GM12878 (cell line): ENCODE results near the gene IL1RAPL1. TPM values are rescaled to one million over a fixed set of nuclear protein-coding genes. Genes with fewer than 3 reads are reported as not detected.

Experiments
- ATAC-seq: fragments of 200-7000 bp; cut with Tn5 transposase; 3 replicates; pipeline ENCODE4 v1.9.1; 2020; ENCODE audit warnings: mild to moderate bottlenecking, moderate library complexity
- BruUV-seq: library from RNA; stranded (reverse); fragments of 400-500 nt; replicated peaks from 2 replicates; lab custom pipeline; 2021; lab: Mats Ljungman, UMichigan
- CTCF ChIA-PET: fragments of 300-600 bp; sonication (Branson Sonifier 250); formaldehyde crosslinking; extraction: SDS; loops from one replicate; lab custom pipeline; 2021; ENCODE audit warnings: inconsistent platforms; lab: Yijun Ruan, JAX
- POLR2A ChIA-PET: fragments of 350-600 bp; formaldehyde crosslinking; extraction: SDS; loops from one replicate; lab custom pipeline; 2021; ENCODE audit warnings: inconsistent platforms; lab: Charles Lee
- RAD21 ChIA-PET: fragments of 300-600 bp; sonication (Branson Sonifier 250); formaldehyde crosslinking; loops from one replicate; lab custom pipeline; 2023; ENCODE audit warnings: antibody characterized with exemption; ENCODE audit not compliant: unreplicated experiment; lab: Charles Lee
- SMC1A ChIA-PET: fragments of 300-600 bp; sonication (Branson Sonifier 250); formaldehyde crosslinking; loops from one replicate; lab custom pipeline; 2023; ENCODE audit not compliant: unreplicated experiment, uncharacterized antibody; lab: Charles Lee
- DNase-seq: peaks from one replicate; pipeline ENCODE4 v3.0.0-alpha.2; 2011; ENCODE audit warnings: low read depth, low spot score
- FAIRE-seq: peaks from 3 replicates; lab custom pipeline; 2011; peaks lifted over from hg19 to GRCh38; lab: Jason Lieb, UNC
- H2AFZ ChIP-seq: 2 replicates; pipeline ENCODE4 v1.6.0; 2011; ENCODE audit warnings: low read depth, low read length, control low read depth; ENCODE audit not compliant: control insufficient read depth
- H3K27ac ChIP-seq: 2 replicates; pipeline ENCODE4 v1.5.1; 2011; ENCODE audit warnings: control low read depth; ENCODE audit not compliant: control insufficient read depth, insufficient read depth
- H3K27me3 ChIP-seq, 2 experiments: replicated peaks in 1 of 2; 2 replicates each; pipeline versions ENCODE4 v1.6.0 to v1.6.1; 2011; ENCODE audit warnings: low read length in 1 of 2; ENCODE audit not compliant: control insufficient read depth in 2 of 2, insufficient read depth in 2 of 2
- H3K36me3 ChIP-seq, 2 experiments: 2 replicates each; pipeline ENCODE4 v1.5.1; 2011; ENCODE audit warnings: low read length in 1 of 2; ENCODE audit not compliant: control insufficient read depth in 2 of 2, insufficient read depth in 2 of 2
- H3K4me1 ChIP-seq: 2 replicates; pipeline ENCODE4 v1.6.1; 2011; ENCODE audit warnings: mild to moderate bottlenecking, low read length, moderate library complexity, mixed read lengths; ENCODE audit not compliant: control insufficient read depth, insufficient read depth
- H3K4me2 ChIP-seq: 2 replicates; pipeline ENCODE4 v1.6.0; 2011; ENCODE audit warnings: control low read depth; ENCODE audit not compliant: control insufficient read depth, insufficient read depth
- H3K4me3 ChIP-seq: fragments of 200-600 bp; sonication (generic); 2 replicates; pipeline ENCODE4 v1.5.1; 2016
- H3K79me2 ChIP-seq: 2 replicates; pipeline ENCODE4 v1.6.0; 2011; ENCODE audit warnings: low read length; ENCODE audit not compliant: control insufficient read depth, insufficient read depth
- H3K9ac ChIP-seq: 2 replicates; pipeline ENCODE4 v1.8.0; 2011; ENCODE audit warnings: low read length, control low read depth, mixed read lengths; ENCODE audit not compliant: control insufficient read depth, insufficient read depth
- H3K9me3 ChIP-seq: replicated peaks from 3 replicates; pipeline ENCODE4 v1.5.1; 2011; ENCODE audit warnings: mild to moderate bottlenecking, low read length; ENCODE audit not compliant: control insufficient read depth, insufficient read depth
- H4K20me1 ChIP-seq: 2 replicates; pipeline ENCODE4 v1.6.0; 2011; ENCODE audit not compliant: control insufficient read depth, insufficient read depth
- CBX5 ChIP-seq: sonication (generic); IDR thresholded peaks from 2 replicates; pipeline ENCODE4 v1.6.1; 2016; ENCODE audit warnings: low read depth, moderate library complexity, mild to moderate bottlenecking, inconsistent platforms
- EED ChIP-seq: sonication (generic); IDR thresholded peaks from 2 replicates; pipeline ENCODE4 v1.6.1; 2016; ENCODE audit warnings: antibody characterized with exemption, low read depth
- ETV6 ChIP-seq, 2 experiments: fragments of 450-650 bp in 1 of 2; IDR thresholded peaks in 1 of 2; conservative IDR thresholded peaks in 1 of 2; 2 replicates each; pipeline ENCODE4 v1.6.1; 2014; ENCODE audit warnings: antibody characterized with exemption in 1 of 2, borderline replicate concordance in 1 of 2, low read depth in 1 of 2, mild to moderate bottlenecking in 1 of 2, moderate library complexity in 1 of 2
- KLF5 ChIP-seq: fragments of 450-650 bp; IDR thresholded peaks from 2 replicates; pipeline ENCODE4 v1.6.1; 2014; ENCODE audit warnings: mild to moderate bottlenecking; ENCODE audit not compliant: partially characterized antibody
- MTA2 ChIP-seq: fragments of 450-650 bp; IDR thresholded peaks from 2 replicates; pipeline ENCODE4 v1.6.1; 2016; ENCODE audit warnings: low read depth, mild to moderate bottlenecking, moderate library complexity
- NKRF ChIP-seq: fragments of 450-650 bp; conservative IDR thresholded peaks from 2 replicates; pipeline ENCODE4 v1.6.1; 2017; ENCODE audit warnings: mild to moderate bottlenecking, moderate library complexity
- SRF ChIP-seq, 2 experiments: IDR thresholded peaks; 2 replicates each; pipeline ENCODE4 v1.6.1; 2011; ENCODE audit warnings: low read depth in 2 of 2, low read length in 2 of 2, mild to moderate bottlenecking in 1 of 2, moderate library complexity in 1 of 2
- SUPT20H ChIP-seq: IDR thresholded peaks from 2 replicates; pipeline ENCODE4 v1.6.1; 2011; ENCODE audit warnings: low read depth, mild to moderate bottlenecking, low read length, moderate library complexity, borderline replicate concordance; ENCODE audit not compliant: control insufficient read depth
- SUZ12 ChIP-seq: fragments of 200-600 bp; sonication (generic); IDR thresholded peaks from one replicate; pipeline ENCODE4 v1.6.1; 2018; ENCODE audit warnings: antibody characterized with exemption, mild to moderate bottlenecking; ENCODE audit not compliant: unreplicated experiment
- ZBED1 ChIP-seq: IDR thresholded peaks from 2 replicates; pipeline ENCODE4 v1.6.1; 2016; ENCODE audit warnings: borderline replicate concordance
- ZBTB4 ChIP-seq: fragments of 450-650 bp; formaldehyde crosslinking; IDR thresholded peaks from 2 replicates; pipeline ENCODE4 v1.4.0; 2022; ENCODE audit warnings: mild to moderate bottlenecking, moderate library complexity
- ZNF217 ChIP-seq: fragments of 450-650 bp; IDR thresholded peaks from 2 replicates; pipeline ENCODE4 v1.6.1; 2017; ENCODE audit warnings: antibody characterized with exemption, mild to moderate bottlenecking
- WGBS: methylation state at CpG from one replicate; pipeline ENCODE4 v1.1.6; 2016; ENCODE audit warnings: low lambda C conversion rate; ENCODE audit not compliant: insufficient replicate concordance, insufficient coverage; ENCODE audit errors: missing lambda C conversion rate; 5-methylcytosine and 5-hydroxymethylcytosine counted together
- in situ Hi-C: fragments of 300-500 bp; cut with MboI; formaldehyde crosslinking; loops from 9 replicates; pipeline ENCODE4 v1.14.3; 2018; ENCODE audit warnings: mixed read lengths
- intact Hi-C: fragments of 100-400 bp; cut with micrococcal nuclease; formaldehyde crosslinking; loops from one replicate; pipeline ENCODE4 v1.14.2; 2022; ENCODE audit not compliant: unreplicated experiment
- polyA plus RNA-seq, 11 experiments: library from polyadenylated mRNA; depleted of rRNA in 4 of 11; unstranded in 6 of 11; stranded (reverse) in 5 of 11; fragments of >200 nt; fragmentation: Nextera tagmentation in 4 of 11; fragmentation: Illumina TruSeq in 1 of 11; extraction: Ambion mirVana in 4 of 11; extraction: Trizol in 1 of 11; gene quantifications; 1 replicate in 1 of 11; 2 replicates in 10 of 11; pipeline versions ENCODE4 v1.2.1 to v1.2.3, GENCODE V29; 2011 to 2016; ENCODE audit warnings: inconsistent platforms in 2 of 11, missing spikeins in 2 of 11, low read depth in 1 of 11
- total RNA-seq, 4 experiments: library from RNA; depleted of rRNA in 3 of 4; stranded (reverse); fragments of >200 nt in 3 of 4; fragmentation: Illumina TruSeq in 1 of 4; extraction: Trizol in 1 of 4; gene quantifications; 2 replicates each; pipeline versions ENCODE4 v1.2.1 to v1.2.3, GENCODE V29; 2013 to 2021
- TF ChIP-seq, protein P1 (sequence below), 3 experiments: IDR thresholded peaks in 2 of 3; conservative IDR thresholded peaks in 1 of 3; 2 replicates each; pipeline ENCODE4 v1.5.1; 2011; ENCODE audit warnings: low read depth in 3 of 3, low read length in 3 of 3, mild to moderate bottlenecking in 3 of 3, control low read depth in 2 of 3, moderate library complexity in 2 of 3, inconsistent platforms in 1 of 3, mixed read lengths in 1 of 3; ENCODE audit not compliant: control insufficient read depth in 2 of 3, insufficient read depth in 1 of 3; ENCODE audit errors: extremely low read depth in 1 of 3
- TF ChIP-seq, protein P2 (sequence below): fragments of 450-650 bp; IDR thresholded peaks from 2 replicates; pipeline ENCODE4 v1.6.1; 2016; ENCODE audit warnings: mild to moderate bottlenecking

Gene IL1RAPL1
- total and polyA plus RNA-seq, 10 of the 15 experiments (the other 5 are each of a cell fraction or from before 2014, with no cell fraction given) = not detected

- no TSS peak for BruUV-seq
- CTCF ChIA-PET = no interaction called here
- FAIRE-seq = no peak
These were observed 301.2 kb downstream of the IL1RAPL1 start for GRCh38 chrX:28888416-28888815.

More at GRCh38 chrX:28888416-28888815, 301.2 kb downstream of the IL1RAPL1 start:
- Histone ChIP-seq H3K4me3 (no peak overlapping the region), H3K9ac (no peak overlapping the region), H3K79me2 (no peaks in the 10 kb centered on the region), H2AFZ (no peak overlapping the region), H3K27ac (no peak overlapping the region), H3K4me1 (no peaks in the 10 kb centered on the region), H4K20me1 (no peaks in the 10 kb centered on the region), H3K4me2 (no peak overlapping the region), H3K36me3 (no peaks in the 10 kb centered on the region), H3K27me3 (no peaks in the 10 kb centered on the region), H3K9me3 (no peaks in the 10 kb centered on the region)
- DNase-seq (no peak), ATAC-seq (no peak)
- in situ Hi-C loops = no loop called here
- intact Hi-C loops = no loop called here
- ChIA-PET SMC1A (no interaction called here), RAD21 (no interaction called here), POLR2A (no interaction called here)
- TF ChIP-seq SUZ12 (no peak), EED (no peak), NKRF (no peak), ZBED1 (no peak), CBX5 (no peak), ETV6 (conservative IDR thresholded peaks at IDR 0.05 in 1 of 2, IDR thresholded peaks at IDR 0.05 in 1 of 2; ENCODE audit: borderline replicate concordance in 1 of 2, low read depth in 1 of 2) (no peak), MTA2 (no peak), ZNF217 (no peak), KLF5 (no peak), SUPT20H (no peak), ZBTB4 (CRISPR knock-in tag) (no peak), SRF (IDR thresholded peaks at IDR 0.05; ENCODE audit: low read depth in 2 of 2, low read length in 2 of 2) (no peak)
- TF ChIP-seq, protein P1, sequence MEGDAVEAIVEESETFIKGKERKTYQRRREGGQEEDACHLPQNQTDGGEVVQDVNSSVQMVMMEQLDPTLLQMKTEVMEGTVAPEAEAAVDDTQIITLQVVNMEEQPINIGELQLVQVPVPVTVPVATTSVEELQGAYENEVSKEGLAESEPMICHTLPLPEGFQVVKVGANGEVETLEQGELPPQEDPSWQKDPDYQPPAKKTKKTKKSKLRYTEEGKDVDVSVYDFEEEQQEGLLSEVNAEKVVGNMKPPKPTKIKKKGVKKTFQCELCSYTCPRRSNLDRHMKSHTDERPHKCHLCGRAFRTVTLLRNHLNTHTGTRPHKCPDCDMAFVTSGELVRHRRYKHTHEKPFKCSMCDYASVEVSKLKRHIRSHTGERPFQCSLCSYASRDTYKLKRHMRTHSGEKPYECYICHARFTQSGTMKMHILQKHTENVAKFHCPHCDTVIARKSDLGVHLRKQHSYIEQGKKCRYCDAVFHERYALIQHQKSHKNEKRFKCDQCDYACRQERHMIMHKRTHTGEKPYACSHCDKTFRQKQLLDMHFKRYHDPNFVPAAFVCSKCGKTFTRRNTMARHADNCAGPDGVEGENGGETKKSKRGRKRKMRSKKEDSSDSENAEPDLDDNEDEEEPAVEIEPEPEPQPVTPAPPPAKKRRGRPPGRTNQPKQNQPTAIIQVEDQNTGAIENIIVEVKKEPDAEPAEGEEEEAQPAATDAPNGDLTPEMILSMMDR (IDR thresholded peaks at IDR 0.05 in 2 of 3, conservative IDR thresholded peaks at IDR 0.05 in 1 of 3; ENCODE audit: control insufficient read depth in 2 of 3, extremely low read depth in 1 of 3, insufficient read depth in 1 of 3, low read depth in 3 of 3, low read length in 3 of 3) = no peak
- TF ChIP-seq, protein P2, sequence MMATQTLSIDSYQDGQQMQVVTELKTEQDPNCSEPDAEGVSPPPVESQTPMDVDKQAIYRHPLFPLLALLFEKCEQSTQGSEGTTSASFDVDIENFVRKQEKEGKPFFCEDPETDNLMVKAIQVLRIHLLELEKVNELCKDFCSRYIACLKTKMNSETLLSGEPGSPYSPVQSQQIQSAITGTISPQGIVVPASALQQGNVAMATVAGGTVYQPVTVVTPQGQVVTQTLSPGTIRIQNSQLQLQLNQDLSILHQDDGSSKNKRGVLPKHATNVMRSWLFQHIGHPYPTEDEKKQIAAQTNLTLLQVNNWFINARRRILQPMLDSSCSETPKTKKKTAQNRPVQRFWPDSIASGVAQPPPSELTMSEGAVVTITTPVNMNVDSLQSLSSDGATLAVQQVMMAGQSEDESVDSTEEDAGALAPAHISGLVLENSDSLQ = no peak
- 0% methylated on average over 1 of the region's 1 CpG for WGBS
